Right forelimb (tissue), 1 donor: ENCODE data around the gene EEF1AKMT3.
A peak's percentile ranks its signal among the peaks of the same experiment; 100 is the strongest.

Experiments
- DNase-seq: peaks from one replicate; pipeline ENCODE4 v3.0.0-alpha.2; 2018

Gene EEF1AKMT3

DNA sequence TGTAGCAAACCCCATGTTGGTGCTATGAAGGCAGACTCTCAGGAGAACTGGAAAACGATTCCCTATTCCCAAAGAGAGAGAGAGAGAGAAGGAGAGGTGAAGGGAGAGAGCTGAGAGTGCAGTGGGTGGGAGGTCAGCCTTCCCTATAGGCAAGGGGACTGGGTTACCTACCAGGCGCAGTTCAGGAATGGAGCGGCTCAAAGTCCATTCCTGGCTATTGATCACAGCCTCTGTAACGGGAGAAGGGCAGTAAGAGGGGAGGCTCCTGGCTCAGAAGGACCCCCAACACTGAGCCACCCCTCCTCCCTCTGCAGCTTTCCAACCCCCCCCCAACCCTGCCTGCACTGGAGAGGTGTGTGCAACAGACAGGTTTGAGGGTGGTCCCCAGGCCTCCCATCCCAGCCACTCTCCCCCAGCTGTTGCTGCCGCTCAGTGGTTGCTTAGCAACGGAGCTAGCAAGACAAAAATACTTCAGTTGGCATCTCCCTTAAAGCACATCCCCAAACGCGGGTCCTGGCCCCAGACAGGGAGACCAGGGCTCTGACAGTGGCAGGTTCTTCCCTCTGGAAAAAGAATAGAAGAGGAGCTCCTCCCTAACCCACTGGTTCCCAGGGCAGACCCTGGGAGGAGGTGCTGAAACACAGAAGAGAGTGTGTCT, 37.1 kb upstream of the EEF1AKMT3 start:
- DNase-seq, result peak; percentile 77

DNA sequence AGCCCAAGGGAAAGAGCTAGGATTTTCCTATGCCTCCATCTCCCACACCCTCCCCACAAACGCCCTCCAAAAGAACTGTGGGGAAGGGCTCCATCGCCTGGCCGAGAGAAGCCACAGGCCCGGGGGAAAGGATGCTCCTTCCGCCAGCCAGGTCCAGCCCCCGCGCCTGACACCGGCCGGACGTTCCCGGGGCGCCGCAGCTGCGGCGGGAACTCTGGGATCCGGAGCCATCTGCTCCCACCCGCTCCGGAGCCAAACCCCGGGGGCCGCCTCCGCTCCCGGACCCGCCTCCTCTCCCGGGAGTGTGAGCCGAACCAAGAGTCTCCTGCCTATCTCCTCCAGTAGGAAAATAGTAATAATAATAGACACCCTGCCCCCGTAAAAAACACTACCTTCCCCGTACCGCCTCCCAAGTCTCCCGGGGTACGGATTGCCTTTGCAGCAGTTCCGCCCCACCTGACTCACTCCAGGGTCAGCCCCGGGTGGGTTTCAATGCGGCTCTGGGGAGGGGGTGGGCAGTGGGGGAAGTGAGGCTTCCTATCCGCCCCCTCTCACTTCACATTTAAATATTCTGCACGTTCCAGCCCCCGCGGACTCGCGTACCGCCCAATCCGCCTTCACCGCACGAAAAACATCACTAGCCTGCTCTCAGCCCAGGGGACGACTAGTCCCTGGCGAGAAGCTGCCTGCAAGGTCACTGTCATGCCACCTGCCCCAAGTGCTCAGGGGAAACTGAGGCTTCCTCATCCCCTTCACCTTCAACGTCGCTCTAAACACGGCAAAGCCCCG, 36.3 kb upstream of the EEF1AKMT3 start:
- peak; percentile 68 for DNase-seq

DNA sequence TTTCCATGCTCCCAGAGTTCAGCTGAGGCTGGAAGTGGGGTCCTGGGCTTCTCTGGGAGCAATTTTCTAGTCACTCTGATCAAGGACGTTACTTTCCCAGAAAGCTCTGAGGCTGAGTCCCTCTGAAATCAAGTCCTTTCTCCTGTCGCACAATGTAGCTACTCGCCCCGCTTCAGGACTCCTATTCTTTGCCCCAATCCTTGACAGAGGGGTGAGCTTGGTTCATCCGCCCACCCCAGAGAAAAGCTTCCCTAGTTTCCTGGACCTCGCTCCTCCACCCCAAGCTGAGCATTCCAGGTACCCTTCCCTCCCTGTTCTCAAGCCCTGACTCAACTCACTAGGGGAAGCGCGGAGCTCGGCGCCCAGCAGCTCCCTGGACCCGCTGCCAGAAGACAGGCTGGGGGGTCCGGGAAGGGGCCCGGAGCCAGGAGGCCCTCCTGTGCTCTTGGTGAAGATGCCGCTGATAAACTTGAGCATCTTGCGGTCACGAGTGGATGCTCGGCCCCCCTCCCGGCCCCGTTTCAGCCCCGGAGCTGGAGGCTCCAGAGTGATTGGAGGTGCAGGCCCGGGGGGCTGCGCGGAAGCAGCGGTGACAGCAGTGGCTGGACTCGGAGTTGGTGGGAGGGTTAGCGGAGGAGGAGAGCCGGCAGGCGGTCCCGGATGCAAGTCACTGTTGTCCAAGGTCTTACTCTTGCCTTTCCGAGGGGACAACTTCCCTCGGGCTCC, 35.5 kb upstream of the EEF1AKMT3 start:
- no peak for DNase-seq

DNA sequence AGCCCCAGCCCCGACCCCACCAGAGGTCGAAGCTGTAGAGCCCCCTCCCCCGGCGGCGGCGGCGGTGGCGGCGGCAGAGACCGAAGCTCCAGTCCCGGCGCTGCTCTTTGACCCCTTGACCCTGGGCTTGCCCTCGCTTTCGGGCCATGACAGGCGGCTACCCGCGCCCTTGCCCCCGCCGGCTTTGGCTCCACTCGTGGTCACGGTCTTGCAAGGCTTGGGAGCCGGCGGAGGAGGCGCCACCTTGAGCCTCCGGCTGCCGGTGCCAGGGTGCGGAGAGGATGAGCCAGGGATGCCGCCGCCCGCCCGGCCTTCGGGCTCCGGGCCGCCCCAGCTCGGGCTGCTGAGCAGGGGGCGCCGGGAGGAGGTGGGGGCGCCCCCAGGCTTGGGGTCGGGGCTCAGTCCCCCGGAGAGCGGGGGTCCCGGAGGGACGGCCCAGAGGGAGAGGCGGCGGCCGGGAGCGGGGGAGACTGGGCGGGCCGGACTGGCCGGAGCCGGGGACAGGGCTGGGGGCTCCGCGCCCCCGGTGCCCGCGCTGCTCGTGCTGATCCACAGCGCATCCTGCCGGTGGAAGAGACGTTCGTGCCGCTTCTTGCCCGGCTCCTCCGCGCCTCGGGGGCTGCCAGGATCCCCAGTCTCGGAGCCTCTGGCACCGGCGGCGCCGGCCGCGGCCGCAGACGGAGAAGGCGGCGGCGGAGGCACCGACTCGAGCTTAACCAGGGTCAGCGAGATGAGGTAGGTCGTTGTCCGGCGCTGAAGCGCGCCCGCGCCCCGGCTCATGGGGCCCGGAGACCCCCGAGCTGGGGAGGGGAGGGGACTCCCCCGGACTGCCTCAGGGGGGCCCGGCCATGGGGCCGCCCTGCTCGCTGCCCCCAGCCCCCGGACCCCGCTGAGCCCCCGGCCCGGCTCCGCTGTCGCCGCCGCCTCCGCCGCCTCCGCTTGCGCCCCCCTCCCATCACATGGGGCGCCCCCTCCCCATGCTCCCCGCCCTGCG, 34.6 kb upstream of the EEF1AKMT3 start:
- no peak for DNase-seq

DNA sequence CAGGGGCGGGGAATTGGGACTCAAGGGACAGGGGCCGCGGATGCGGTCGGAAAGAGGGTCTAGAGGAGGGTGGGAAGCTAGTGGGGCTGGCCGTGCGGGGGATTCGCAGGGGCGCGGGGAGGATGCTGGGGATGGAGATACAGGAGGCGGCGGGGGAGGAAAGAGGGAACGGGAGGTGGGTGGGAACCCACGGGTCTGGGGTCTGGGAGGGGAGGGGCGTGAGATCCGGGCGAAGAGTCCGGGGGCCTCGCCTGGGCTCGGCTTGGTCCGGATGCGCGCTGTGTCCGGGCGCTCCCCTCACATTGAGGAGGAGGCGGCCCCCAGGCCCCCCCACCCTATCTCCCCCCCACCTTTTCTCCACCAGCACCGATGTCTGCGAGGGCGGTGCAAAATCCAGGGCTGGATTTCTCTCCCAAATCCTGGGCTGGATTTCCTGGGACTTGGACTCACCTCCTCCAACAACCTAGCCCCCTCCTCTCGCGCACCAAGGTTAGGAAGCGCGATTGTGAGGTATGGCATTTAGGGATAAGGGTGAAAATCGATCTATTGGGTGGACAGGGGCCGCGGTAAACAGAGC, 33.7 kb upstream of the EEF1AKMT3 start, which contains the start of gene AGAP2:
Gene AGAP2 (minus strand): TSS at position 82 of the 577 bp plus-strand sequence. CDS start 496 bp downstream, outside the sequence.
- DNase-seq, result no peak

DNA sequence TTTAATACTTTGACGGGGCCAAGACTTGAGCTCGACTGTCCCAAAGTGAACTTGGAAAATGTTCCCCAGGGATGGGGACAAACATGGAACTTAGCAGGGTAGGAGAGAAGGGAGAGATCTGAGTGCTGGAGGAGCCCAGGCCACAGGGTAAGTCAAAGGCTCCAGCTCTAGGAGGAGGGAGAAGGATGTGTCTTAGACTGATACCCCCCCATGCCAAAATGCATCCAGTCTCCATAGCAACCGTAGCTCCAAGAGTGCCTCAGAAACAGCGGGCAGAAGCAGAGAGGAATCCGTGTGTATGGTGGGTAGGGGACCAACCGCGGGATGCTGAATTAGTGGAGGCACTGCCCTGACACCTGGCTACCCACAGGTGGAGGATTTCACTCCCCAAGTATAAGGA, 33.0 kb upstream of the EEF1AKMT3 start:
- no peak for DNase-seq

DNA sequence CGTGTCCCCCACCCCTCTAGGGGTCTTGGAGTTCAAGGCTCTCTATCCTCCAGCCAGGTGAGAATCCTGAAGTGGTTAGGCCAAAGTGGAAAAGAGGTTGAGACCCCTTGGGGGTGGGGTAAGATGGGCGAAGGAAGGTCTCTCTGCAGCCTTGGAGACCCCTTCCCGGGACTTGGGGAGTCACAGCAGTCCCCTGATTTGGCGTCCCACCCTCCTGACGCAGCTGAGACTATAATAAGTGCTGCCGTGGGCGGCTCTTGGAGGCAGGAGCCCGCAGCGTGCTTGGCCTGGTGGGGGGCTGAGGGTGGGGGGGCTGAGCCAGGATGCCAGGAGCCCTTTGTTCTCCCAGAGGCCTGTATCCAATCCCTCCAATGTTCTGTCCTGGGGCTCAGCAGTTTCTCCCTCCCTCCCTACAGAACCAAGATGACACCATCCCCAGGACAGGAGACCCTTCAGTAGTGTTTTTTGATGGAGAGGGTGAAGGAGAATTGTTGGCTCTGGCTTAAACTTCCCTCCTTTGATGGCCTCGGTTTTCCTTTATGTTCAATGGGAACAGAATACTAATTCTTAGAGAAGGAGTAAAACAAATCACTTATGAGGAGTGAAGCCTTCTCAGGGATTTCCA, 32.4 kb upstream of the EEF1AKMT3 start:
- no peak for DNase-seq

DNA sequence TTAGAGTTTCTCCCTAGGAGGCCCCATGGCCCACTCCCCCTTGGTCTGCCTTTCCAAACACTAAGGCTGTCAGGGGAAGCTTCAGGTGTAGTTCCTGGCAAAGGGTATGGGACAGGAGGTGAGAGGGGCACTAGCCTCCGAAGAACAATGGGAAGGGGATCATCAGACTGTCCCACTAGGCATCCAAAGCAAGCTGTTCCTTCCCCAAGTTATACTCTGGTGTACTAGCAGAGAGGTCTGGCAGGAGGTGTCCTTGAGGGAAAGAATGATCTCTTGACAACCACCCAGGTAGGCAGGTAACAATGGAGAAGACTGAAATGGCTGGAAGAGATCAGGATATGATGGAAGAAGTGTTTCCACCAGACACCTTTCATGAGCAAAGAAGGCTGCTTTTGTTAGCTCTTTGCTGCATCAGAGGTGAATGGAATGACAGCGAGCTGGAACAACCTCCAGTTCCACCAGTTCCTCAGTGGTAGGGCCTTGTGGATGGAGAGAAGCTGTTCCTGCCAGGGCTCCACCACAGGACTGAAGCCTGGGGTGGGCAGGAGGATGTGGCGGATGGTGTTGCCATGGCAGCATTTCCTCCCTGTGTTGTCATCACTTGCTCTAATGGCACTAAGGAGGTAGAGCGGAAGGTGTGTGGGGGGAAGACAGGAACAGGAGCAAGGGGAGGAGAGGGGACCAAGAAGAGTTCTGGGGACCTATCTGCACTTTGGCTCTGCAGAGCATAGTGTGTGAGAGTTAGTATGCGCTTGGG, 31.6 kb upstream of the EEF1AKMT3 start:
- no peak for DNase-seq

DNA sequence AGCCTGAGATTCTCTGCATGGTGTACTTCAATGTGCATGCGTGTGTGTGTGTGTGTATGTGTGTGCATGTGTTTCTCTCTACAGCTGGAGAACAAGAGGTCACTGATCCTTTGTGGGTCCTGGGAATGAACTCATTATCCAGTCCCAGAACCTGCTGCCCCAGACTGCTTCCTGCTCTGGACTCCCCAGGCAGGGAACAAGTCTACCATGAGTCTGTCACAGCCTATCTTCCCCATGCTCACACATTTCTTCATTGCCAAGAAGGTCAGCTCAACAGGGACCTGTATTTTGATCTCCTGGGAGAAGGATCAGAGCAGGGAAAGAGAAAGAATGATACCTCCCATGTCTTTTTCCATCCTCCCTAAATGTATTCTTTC, 31.0 kb upstream of the EEF1AKMT3 start:
- no peak for DNase-seq

DNA sequence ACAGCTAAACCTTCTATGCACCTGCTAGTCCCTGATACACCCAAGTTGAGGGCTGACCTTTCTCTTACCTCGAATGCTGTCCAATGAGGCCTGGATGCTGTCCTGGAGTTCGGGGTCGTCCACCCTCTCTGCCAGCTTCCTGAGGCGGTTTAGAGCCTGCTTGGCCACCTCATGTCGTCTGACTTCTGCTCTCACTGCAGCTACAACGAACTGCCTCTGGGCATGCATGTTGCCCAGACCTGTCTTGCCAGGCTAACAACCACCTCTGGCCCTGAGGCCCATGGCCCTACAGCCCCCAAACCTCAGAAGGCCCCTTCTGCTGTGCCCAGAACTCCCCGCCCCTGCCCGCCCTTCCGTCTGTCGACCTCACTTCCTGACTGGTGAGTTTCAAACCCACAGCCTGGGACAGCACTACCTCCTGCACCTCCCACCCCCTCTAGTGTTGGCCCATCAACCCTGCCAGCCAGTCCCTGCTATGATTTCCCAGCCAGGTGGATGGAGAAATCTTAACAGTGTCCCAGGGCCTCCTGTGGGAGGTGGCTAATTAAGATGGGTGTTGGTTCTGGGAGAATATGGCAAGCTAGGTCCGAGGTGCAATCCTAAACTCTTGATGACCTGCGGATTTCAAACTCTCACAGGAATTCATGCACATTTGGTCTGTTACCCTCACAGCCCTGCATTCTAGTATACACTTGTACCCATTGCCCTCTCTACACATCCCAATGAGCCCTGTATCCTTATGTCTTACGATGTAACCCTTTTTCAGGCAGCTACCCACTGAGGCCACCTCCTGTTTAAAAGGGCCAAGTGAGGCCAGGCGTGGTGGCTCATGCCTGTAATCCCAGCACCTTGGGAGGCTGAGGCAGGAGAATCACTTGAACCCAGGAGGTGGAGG, 30.3 kb upstream of the EEF1AKMT3 start:
- DNase-seq, result no peak

DNA sequence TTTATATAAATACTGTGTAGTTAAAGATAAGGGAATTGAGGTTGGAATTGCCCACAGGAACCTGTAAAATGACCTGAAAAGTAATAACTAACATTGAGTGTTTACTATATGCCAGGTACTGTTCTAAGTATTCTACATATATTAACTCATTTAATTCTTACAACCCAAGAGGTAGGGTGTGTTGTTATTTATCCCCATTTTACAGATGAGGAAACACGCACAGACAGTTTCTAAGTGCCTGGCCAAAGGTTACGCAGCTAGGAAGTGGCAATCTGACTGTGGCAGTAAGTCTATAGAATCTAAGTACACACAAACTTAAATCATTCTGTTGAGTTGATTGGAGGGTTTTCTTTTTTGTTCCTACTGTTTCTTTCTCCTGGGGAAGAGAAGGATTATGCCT, 28.6 kb upstream of the EEF1AKMT3 start:
- no peak for DNase-seq

DNA sequence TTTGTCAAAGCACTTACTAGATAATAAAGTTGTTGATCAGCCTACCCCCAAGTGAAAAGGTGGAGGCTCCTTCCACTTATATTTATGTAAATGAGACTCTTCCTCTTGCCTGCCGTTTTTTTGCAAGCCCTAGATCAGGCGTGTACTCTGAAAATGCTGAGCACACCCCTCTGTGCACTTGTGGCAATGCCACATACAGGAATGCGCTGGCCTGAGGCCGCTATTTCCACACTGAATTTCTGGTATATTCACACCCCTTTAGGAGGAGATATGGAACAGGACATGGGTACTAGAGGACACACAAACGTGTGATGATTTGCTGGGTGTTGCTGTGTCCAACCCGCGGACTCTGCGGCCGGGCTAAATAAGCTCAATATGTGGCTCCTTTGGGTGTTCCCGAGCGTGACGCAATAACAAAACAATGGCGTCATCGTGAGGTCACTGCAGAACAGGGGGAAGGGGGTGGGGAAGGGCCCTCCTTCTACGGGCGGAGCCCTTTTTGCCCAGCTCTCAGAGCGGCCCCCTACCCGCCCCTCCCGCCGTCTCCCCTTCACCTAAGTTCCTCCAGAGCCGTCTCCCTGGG, 28.1 kb upstream of the EEF1AKMT3 start:
- DNase-seq, result peak; percentile 89

DNA sequence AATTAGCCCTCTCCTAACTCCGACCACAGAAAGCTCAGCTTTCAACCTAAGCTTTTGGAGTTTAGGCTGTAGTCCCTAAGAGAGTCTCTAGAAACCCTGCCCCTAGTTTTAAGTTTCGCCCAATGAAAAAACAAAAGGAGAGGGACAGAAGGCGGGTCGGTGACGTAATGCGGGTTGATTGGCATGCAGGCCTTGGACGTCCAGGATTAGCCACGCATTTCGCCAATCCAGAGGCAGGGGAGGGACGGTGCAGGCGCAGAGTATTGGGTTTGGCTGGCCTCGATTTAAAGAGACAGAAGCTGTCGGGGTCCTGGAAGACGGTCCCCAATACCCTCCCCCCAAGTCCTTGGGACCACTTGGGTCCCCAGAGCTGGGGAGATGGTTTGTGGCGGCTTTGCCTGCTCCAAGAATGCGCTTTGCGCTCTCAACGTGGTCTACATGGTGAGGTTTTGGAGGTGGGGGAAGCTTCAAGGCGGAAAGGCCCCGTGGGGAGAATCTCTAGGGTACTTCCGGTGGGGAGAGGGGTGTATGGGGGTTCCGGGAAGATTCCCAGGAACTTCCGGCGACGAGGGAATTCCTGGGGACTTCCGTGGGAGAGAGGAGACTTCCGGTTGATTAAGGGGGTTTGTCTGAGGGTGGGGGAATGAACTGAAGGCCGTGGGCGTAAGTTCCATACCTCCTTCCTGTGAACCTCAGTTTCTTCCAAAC, 27.5 kb upstream of the EEF1AKMT3 start, which contains the start of gene TSPAN31:
Gene TSPAN31 (plus strand): TSS at position 263 of the 708 bp plus-strand sequence. CDS start 116 bp downstream, at position 379.
- DNase-seq, result peak; percentile 97

DNA sequence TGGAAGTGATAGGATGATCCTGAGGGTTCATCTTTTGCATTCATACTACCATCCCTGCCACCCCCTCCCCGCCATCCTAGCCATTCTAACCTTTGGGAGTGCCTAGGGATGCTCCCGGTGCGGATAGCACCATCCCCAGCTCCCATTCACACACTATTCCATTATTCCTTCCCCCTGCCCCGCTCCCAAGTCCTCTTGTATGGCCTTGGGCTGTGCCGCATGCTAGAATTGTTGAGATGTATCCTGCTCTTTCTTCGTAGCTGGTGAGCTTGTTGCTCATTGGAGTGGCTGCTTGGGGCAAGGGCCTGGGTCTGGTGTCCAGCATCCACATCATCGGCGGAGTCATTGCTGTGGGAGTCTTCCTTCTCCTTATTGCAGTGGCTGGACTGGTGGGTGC, 26.9 kb upstream of the EEF1AKMT3 start:
- DNase-seq, result no peak

DNA sequence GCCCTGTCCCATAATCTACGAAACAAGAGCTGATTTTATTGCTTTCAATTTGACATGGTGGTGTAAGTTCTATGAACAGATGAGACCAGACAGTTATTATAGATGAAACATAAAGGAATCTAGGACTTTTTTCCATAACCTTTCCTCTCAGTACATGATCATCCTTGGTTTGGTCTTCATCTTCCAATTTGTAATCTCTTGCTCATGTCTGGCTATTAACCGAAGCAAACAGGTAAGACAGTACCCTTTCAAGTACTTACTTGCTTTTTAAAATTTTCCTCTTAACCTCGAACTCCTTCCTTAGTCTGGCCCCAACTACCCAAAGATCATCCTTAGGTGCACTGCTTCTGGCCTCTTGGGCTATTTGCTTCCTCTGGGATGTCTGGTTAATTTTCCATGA, 26.4 kb upstream of the EEF1AKMT3 start:
- no peak for DNase-seq

DNA sequence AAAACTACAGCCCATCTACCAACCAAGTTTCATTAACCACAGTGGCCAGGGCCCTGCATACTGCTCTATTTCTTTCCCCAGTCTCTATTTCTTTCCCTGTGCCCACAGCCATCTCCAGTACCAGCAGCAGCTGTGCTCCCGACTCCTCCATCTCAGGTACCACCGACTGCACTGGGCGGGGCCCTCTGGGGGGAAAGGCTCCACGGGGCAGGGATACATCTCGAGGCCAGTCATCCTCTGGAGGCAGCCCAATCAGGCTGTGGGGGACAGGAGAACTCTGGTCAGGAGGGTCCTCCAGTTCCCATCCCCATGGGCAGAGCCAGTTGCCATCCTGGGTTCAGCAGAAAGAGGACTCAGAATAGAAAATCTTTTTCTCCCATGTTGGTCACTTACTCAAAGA, 23.4 kb upstream of the EEF1AKMT3 start:
- no peak for DNase-seq

DNA sequence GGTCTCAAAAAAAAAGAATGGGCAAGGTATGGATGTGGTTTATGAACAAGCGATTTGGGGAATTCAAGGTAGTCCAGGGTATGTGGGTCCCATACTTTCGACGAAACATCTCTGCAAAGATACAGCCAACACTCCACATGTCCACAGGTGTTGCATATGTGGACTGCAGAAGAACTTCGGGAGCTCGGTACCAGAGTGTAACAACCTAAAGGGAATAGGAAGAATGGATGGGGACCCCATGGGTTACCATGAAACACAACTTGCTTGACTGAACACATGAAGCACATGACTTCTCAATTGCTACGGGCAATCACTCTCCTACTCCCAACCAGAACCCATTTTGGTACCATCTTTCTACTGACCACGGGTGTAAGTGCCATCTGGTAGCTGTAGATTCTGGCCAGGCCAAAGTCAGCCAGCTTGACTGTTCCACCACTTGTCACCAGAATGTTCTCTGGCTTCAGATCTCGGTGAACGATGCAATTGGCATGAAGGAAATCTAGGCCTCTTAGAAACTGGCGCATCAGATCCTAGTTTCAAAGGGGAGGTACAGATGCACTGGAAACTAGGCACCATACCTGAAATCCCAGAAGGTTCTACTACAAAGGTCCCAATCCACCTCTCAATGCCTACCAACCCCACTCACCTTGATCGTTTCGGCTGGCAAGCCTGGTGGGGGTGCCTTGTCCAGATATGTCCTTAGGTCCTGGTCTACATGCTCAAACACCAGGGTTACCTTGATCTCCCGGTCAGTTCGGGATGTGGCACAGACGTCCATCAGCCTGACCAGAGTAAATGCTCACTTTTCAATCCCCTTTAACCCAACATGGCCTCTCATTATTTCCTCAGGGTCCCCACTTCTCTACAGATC, 21.6 kb upstream of the EEF1AKMT3 start:
- no peak for DNase-seq

DNA sequence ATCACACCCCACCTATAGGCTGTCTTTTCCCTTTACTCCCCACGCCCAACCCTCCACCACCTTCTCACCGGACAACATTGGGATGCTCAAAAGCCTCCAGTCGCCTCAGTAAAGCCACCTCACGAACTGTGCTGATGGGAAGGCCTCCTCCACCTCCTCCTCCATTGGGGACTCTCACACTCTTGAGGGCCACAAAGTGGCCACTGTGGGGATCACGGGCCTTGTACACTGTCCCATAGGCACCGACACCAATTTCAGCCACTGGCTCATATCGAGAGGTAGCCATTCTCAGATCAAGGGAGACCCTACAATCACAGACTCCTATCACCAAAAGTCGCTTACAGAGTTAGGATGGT, 21.0 kb upstream of the EEF1AKMT3 start:
- no peak for DNase-seq
